IMR-90 (cell line): ENCODE results near the gene ABCE1. TPM values are rescaled to one million over a fixed set of nuclear protein-coding genes. Genes with fewer than 3 reads are reported as not detected.

Experiments used
- ATAC-seq: fragments of 200-7000 bp; cut with Tn5 transposase; 2 replicates; pipeline ENCODE4 v1.9.1; 2020; ENCODE audit warnings: low read depth, mild to moderate bottlenecking, moderate library complexity
- BruUV-seq: library from RNA; stranded (reverse); fragments of 400-500 nt; replicated peaks from 2 replicates; lab custom pipeline; 2021; lab: Mats Ljungman, UMichigan
- CTCF ChIA-PET: fragments of 300-600 bp; formaldehyde crosslinking; extraction: SDS; loops from one replicate; lab custom pipeline; 2021; ENCODE audit warnings: antibody characterized with exemption; lab: Yijun Ruan, JAX
- POLR2A ChIA-PET: fragments of 300-600 bp; sonication (Branson Sonifier 250); formaldehyde crosslinking; loops from one replicate; lab custom pipeline; 2022; ENCODE audit warnings: antibody characterized with exemption; ENCODE audit not compliant: unreplicated experiment; lab: Charles Lee
- DNase-seq: peaks from one replicate; pipeline ENCODE4 v3.0.0; 2013
- H2AFZ ChIP-seq: replicated peaks from 2 replicates; pipeline ENCODE3; 2013; ENCODE audit warnings: low read length, mild to moderate bottlenecking; ENCODE audit not compliant: poor library complexity
- H2AK5ac ChIP-seq: 2 replicates; pipeline ENCODE4 v1.6.1; 2013; ENCODE audit warnings: low read depth, low read length, inconsistent platforms
- H2AK9ac ChIP-seq: replicated peaks from 2 replicates; pipeline ENCODE3; 2013; ENCODE audit warnings: mild to moderate bottlenecking, low read depth, low read length, moderate library complexity; ENCODE audit not compliant: poor library complexity
- H2BK120ac ChIP-seq: 2 replicates; pipeline ENCODE4 v1.6.1; 2013; ENCODE audit warnings: low read depth, low read length, inconsistent platforms
- H2BK15ac ChIP-seq: 3 replicates; pipeline ENCODE4 v1.6.1; 2013; ENCODE audit warnings: low read depth, low read length, inconsistent platforms
- H2BK20ac ChIP-seq: 2 replicates; pipeline ENCODE4 v1.6.1; 2013; ENCODE audit warnings: low read depth, mild to moderate bottlenecking, inconsistent platforms, low read length, moderate library complexity
- H2BK5ac ChIP-seq: 2 replicates; pipeline ENCODE4 v1.6.1; 2013; ENCODE audit warnings: mild to moderate bottlenecking, low read depth, low read length, inconsistent platforms; ENCODE audit not compliant: poor library complexity, severe bottlenecking
- H3K14ac ChIP-seq: replicated peaks from 2 replicates; pipeline ENCODE4 v1.6.1; 2013; ENCODE audit warnings: low read depth, low read length, inconsistent platforms
- H3K18ac ChIP-seq: 2 replicates; pipeline ENCODE4 v1.6.1; 2013; ENCODE audit warnings: low read depth, low read length, control low read depth
- H3K23ac ChIP-seq: 2 replicates; pipeline ENCODE4 v1.6.1; 2013; ENCODE audit warnings: low read depth, low read length, inconsistent platforms
- H3K27ac ChIP-seq: 2 replicates; pipeline ENCODE4 v1.5.1; 2013; ENCODE audit warnings: mild to moderate bottlenecking, control low read depth, low read length; ENCODE audit not compliant: insufficient read depth
- H3K27me3 ChIP-seq: 2 replicates; pipeline ENCODE4 v1.6.1; 2013; ENCODE audit warnings: low read length; ENCODE audit not compliant: control insufficient read depth, insufficient read depth
- H3K36me3 ChIP-seq: 2 replicates; pipeline ENCODE4 v1.6.1; 2013; ENCODE audit warnings: low read length, mixed read lengths; ENCODE audit not compliant: control insufficient read depth, insufficient read depth
- H3K4ac ChIP-seq: 2 replicates; pipeline ENCODE4 v1.6.1; 2013; ENCODE audit warnings: low read depth, low read length, inconsistent platforms
- H3K4me1 ChIP-seq: 2 replicates; pipeline ENCODE4 v1.6.1; 2013; ENCODE audit warnings: low read length, mixed read lengths; ENCODE audit not compliant: control insufficient read depth, insufficient read depth
- H3K4me2 ChIP-seq: 2 replicates; pipeline ENCODE4 v1.6.1; 2013; ENCODE audit warnings: low read depth, mild to moderate bottlenecking, control low read depth, low read length, moderate library complexity
- H3K4me3 ChIP-seq: 2 replicates; pipeline ENCODE4 v1.5.1; 2013; ENCODE audit warnings: low read depth, mild to moderate bottlenecking, control low read depth, low read length, moderate library complexity; ENCODE audit not compliant: insufficient read depth
- H3K56ac ChIP-seq: 2 replicates; pipeline ENCODE4 v1.6.1; 2013; ENCODE audit warnings: low read length, inconsistent platforms; ENCODE audit not compliant: insufficient read depth; ENCODE audit errors: extremely low read depth
- H3K79me1 ChIP-seq, 2 experiments: 2 replicates each; pipeline ENCODE4 v1.6.1; 2013; ENCODE audit warnings: low read length in 2 of 2, inconsistent platforms in 1 of 2, low read depth in 1 of 2
- H3K9ac ChIP-seq: 2 replicates; pipeline ENCODE4 v1.6.1; 2013; ENCODE audit warnings: low read depth, low read length, control low read depth
- H3K9me1 ChIP-seq: 2 replicates; pipeline ENCODE4 v1.6.1; 2013; ENCODE audit warnings: low read length, inconsistent platforms; ENCODE audit not compliant: insufficient read depth
- H3K9me3 ChIP-seq: 2 replicates; pipeline ENCODE4 v1.6.1; 2013; ENCODE audit warnings: low read length; ENCODE audit not compliant: control insufficient read depth, insufficient read depth
- H4K20me1 ChIP-seq: 2 replicates; pipeline ENCODE4 v1.6.1; 2013; ENCODE audit warnings: low read length, inconsistent platforms; ENCODE audit not compliant: insufficient read depth
- H4K5ac ChIP-seq: 2 replicates; pipeline ENCODE4 v1.6.1; 2013; ENCODE audit warnings: mild to moderate bottlenecking, low read depth, low read length, control low read depth
- H4K8ac ChIP-seq, 2 experiments: 2 replicates each; pipeline ENCODE4 v1.6.1; 2013; ENCODE audit warnings: low read depth in 2 of 2, low read length in 2 of 2, control low read depth in 1 of 2, inconsistent platforms in 1 of 2
- H4K91ac ChIP-seq: 2 replicates; pipeline ENCODE4 v1.6.1; 2013; ENCODE audit warnings: low read depth, low read length, inconsistent platforms; ENCODE audit not compliant: insufficient read depth
- BHLHE40 ChIP-seq: fragments of 150-350 bp; IDR thresholded peaks from 2 replicates; pipeline ENCODE4 v1.6.1; 2016; ENCODE audit warnings: mild to moderate bottlenecking, low read depth, low read length
- CHD1 ChIP-seq: IDR thresholded peaks from 2 replicates; pipeline ENCODE4 v1.6.1; 2012; ENCODE audit warnings: low read depth, low read length, improper control_type of control experiment
- FOS ChIP-seq: fragments of 150-350 bp; IDR thresholded peaks from 2 replicates; pipeline ENCODE4 v1.6.1; 2016; ENCODE audit warnings: low read depth, low read length
- MXI1 ChIP-seq: IDR thresholded peaks from 2 replicates; pipeline ENCODE4 v1.6.1; 2012; ENCODE audit warnings: low read depth, mild to moderate bottlenecking, low read length, moderate library complexity, borderline replicate concordance
- WGBS, 2 experiments: methylation state at CpG; one replicate each; pipeline versions ENCODE4 v1.1.5 to v1.1.7; 2013; ENCODE audit warnings: missing lambda C conversion rate in 2 of 2; ENCODE audit not compliant: insufficient read length in 1 of 2; ENCODE audit errors: extremely low coverage in 2 of 2; 5-methylcytosine and 5-hydroxymethylcytosine counted together
- dilution Hi-C: fragments of 300-500 bp; cut with HindIII; formaldehyde crosslinking; loops from one replicate; pipeline ENCODE4 v1.14.3; 2018; ENCODE audit warnings: low sequenced_read_pairs; ENCODE audit not compliant: unreplicated experiment
- in situ Hi-C: fragments of 300-500 bp; cut with MboI; formaldehyde crosslinking; loops from 3 replicates; pipeline ENCODE4 v1.14.3; 2019; ENCODE audit warnings: low sequenced_read_pairs, inconsistent platforms, mixed read lengths
- intact Hi-C: fragments of 100-400 bp; cut with micrococcal nuclease; formaldehyde crosslinking; loops from 2 replicates; pipeline ENCODE4 v1.10.0; 2022
- polyA plus RNA-seq, 3 experiments: library from polyadenylated mRNA; depleted of rRNA; stranded (reverse); fragments of >200 nt; gene quantifications; 2 replicates each; pipeline ENCODE4 v1.2.3, GENCODE V29; 2012; ENCODE audit warnings: low replicate concordance in 1 of 3
- total RNA-seq: library from RNA; depleted of rRNA; stranded (reverse); fragments of >200 nt; gene quantifications from 2 replicates; pipeline ENCODE4 v1.2.3, GENCODE V29; 2012
- TF ChIP-seq, protein P1 (sequence below): conservative IDR thresholded peaks from 2 replicates; pipeline ENCODE4 v1.5.1; 2012; ENCODE audit warnings: mild to moderate bottlenecking, low read depth, low read length, improper control_type of control experiment

ABCE1 gene
- total and polyA plus RNA-seq, 2 of the 4 experiments (the other 2 are of a cell fraction), result 54.5 to 219 TPM

DNA sequence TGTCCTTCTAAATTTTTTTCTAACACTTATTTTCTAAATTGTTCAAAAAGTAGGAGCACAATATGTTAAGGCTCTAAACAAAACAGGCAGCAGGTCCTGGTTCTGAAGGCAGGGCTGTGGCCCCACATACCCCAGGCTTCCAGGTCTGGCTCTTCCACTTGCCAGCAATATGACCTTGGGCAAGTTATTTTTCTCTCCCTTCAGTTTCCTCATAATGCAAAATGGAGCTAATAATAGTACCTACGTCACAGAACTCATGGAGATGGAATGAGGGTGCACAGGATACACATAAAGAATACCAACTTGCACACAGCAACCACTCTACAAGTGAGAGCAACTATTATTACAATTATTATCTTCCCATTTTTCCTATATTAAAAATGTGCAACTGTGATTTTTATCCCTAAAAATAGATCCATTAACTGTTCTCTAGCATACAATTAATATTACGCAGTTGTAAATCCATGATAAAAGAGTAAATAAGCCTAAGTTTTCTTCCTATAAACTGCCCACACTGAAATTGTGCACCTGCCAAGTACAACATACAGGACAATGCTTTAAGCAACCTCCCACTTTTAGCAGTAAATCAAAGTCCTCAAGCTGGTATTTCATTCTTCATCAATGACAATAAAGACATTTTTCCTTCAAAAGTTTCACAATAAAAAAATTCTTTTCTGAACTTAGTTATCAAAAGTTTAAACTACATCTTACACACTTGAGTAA lies 55.2 kb downstream of the ABCE1 start:
- Histone ChIP-seq H3K9me3 (no peaks in the 10 kb centered on the region), H4K5ac (no peak overlapping the region), H3K23ac (no peak overlapping the region), H3K14ac (no peak overlapping the region), H2BK20ac (no peak overlapping the region), H3K9ac (no peak overlapping the region), H3K36me3 (peaks cover 14% of the 10 kb centered on the region), H4K20me1 (no peaks in the 10 kb centered on the region), H3K18ac (no peak overlapping the region), H3K9me1 (no peaks in the 10 kb centered on the region), H3K27me3 (no peaks in the 10 kb centered on the region), H3K4me2 (no peak overlapping the region), H3K4me3 (no peak overlapping the region), H3K27ac (no peak overlapping the region), H4K91ac (no peak overlapping the region), H2BK15ac (no peak overlapping the region), H3K4me1 (no peaks in the 10 kb centered on the region), H4K8ac (no peak overlapping the region), H2AFZ (no peak overlapping the region), H3K79me1 (peaks cover 6% of the 10 kb centered on the region in 2 experiments; a peak in 2 of 4 replicates), H2AK9ac (no peak overlapping the region), H2BK120ac (no peak overlapping the region), H3K56ac (no peak overlapping the region), H2BK5ac (no peak overlapping the region), H2AK5ac (no peak overlapping the region), H3K4ac (no peak overlapping the region)
- CTCF ChIA-PET, result no interaction called here
- in situ Hi-C loops, result no loop called here
- BruUV-seq, result no TSS peak
- dilution Hi-C loops, result no loop called here
- intact Hi-C loops, result no loop called here
- ATAC-seq (no peak), DNase-seq (peak; percentile 17)
- TF ChIP-seq, protein P1, sequence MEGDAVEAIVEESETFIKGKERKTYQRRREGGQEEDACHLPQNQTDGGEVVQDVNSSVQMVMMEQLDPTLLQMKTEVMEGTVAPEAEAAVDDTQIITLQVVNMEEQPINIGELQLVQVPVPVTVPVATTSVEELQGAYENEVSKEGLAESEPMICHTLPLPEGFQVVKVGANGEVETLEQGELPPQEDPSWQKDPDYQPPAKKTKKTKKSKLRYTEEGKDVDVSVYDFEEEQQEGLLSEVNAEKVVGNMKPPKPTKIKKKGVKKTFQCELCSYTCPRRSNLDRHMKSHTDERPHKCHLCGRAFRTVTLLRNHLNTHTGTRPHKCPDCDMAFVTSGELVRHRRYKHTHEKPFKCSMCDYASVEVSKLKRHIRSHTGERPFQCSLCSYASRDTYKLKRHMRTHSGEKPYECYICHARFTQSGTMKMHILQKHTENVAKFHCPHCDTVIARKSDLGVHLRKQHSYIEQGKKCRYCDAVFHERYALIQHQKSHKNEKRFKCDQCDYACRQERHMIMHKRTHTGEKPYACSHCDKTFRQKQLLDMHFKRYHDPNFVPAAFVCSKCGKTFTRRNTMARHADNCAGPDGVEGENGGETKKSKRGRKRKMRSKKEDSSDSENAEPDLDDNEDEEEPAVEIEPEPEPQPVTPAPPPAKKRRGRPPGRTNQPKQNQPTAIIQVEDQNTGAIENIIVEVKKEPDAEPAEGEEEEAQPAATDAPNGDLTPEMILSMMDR, result no peak
- TF ChIP-seq FOS, result no peak
- no peak for TF ChIP-seq BHLHE40
- TF ChIP-seq CHD1, result no peak
- no peak for TF ChIP-seq MXI1
- POLR2A ChIA-PET, result no interaction called here
- no CpG with 5 or more reads among the region's 2 CpGs for WGBS, 2 experiments
